Measurements from ENCODE around the gene FES. TPM values are rescaled to one million over a fixed set of nuclear protein-coding genes. Genes with fewer than 3 reads are reported as not detected.

FES gene
- total and polyA plus RNA-seq, 2 of the 13 experiments (the other 11 are each of a cell fraction or from before 2014, with no cell fraction given), result 4.0 to 9.5 TPM

DNA sequence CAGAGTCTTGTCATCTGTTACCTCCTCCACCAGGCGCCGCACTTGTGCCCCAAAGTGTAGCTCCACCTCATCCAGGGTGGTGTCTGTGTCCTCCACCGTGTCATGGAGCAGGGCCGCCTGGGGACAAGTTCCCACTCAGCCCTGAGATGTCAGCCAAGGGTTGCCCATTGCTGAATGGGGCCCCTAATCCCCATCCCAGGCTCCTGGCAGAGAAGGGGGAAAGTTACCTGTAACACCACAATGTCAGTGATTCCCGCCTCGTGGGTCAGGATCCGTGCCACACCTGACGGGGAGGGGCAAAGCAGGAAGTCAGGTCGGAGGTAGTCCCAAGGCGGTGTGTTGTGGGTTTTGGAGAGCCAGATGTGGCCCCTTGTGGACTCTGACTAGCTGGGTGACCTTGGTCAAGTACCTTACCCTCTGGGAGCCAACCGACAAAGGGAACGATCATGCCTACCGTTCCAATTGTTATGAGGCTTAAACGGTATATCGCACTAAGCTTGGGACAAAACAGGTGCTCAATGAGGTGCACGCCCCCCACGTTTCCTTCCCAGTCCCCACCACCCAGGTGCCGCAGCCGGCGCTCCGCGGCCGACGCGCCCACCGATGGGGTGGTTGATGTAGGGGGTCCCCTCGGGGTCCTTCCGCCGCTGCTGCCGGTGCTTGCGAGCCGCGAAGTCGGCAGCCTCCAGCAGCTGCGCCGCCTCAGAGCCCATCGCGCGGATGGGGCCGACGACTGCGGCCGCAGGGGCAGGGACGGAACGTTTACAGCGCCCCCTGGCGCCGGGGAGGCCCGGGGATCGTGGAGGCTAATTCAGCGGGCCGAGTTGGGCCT is 47.7 kb downstream of the FES start, which contains the start of gene HDDC3 (continued):
- TF ChIP-seq, protein P1, sequence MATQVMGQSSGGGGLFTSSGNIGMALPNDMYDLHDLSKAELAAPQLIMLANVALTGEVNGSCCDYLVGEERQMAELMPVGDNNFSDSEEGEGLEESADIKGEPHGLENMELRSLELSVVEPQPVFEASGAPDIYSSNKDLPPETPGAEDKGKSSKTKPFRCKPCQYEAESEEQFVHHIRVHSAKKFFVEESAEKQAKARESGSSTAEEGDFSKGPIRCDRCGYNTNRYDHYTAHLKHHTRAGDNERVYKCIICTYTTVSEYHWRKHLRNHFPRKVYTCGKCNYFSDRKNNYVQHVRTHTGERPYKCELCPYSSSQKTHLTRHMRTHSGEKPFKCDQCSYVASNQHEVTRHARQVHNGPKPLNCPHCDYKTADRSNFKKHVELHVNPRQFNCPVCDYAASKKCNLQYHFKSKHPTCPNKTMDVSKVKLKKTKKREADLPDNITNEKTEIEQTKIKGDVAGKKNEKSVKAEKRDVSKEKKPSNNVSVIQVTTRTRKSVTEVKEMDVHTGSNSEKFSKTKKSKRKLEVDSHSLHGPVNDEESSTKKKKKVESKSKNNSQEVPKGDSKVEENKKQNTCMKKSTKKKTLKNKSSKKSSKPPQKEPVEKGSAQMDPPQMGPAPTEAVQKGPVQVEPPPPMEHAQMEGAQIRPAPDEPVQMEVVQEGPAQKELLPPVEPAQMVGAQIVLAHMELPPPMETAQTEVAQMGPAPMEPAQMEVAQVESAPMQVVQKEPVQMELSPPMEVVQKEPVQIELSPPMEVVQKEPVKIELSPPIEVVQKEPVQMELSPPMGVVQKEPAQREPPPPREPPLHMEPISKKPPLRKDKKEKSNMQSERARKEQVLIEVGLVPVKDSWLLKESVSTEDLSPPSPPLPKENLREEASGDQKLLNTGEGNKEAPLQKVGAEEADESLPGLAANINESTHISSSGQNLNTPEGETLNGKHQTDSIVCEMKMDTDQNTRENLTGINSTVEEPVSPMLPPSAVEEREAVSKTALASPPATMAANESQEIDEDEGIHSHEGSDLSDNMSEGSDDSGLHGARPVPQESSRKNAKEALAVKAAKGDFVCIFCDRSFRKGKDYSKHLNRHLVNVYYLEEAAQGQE (IDR thresholded peaks at IDR 0.05; ENCODE audit: borderline replicate concordance in 1 of 2, low read depth in 1 of 2, low read length in 2 of 2), result no peak; a peak in 1 of 4 replicates
- TF ChIP-seq ZNF569 (CRISPR knock-in tag; IDR thresholded peaks at IDR 0.05; ENCODE audit: borderline replicate concordance), result no peak
- TF ChIP-seq, protein P2, sequence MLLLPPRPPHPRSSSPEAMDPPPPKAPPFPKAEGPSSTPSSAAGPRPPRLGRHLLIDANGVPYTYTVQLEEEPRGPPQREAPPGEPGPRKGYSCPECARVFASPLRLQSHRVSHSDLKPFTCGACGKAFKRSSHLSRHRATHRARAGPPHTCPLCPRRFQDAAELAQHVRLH (CRISPR knock-in tag; IDR thresholded peaks at IDR 0.05; ENCODE audit: borderline replicate concordance, low read depth), result peak; percentile 84
- TF ChIP-seq AGO1 (IDR thresholded peaks at IDR 0.05; ENCODE audit: low read depth, low read length, poor library complexity, severe bottlenecking), result no peak
- no peak for TF ChIP-seq MEIS1 (CRISPR knock-in tag; IDR thresholded peaks at IDR 0.05; ENCODE audit: borderline replicate concordance)
- TF ChIP-seq PHF8 (CRISPR knock-in tag; IDR thresholded peaks at IDR 0.05), result peak; percentile 91
- TF ChIP-seq MED1 (CRISPR knock-in tag; IDR thresholded peaks at IDR 0.05), result peak; percentile 72; the same call in 1 of the 2 replicates
- TF ChIP-seq, protein P3, sequence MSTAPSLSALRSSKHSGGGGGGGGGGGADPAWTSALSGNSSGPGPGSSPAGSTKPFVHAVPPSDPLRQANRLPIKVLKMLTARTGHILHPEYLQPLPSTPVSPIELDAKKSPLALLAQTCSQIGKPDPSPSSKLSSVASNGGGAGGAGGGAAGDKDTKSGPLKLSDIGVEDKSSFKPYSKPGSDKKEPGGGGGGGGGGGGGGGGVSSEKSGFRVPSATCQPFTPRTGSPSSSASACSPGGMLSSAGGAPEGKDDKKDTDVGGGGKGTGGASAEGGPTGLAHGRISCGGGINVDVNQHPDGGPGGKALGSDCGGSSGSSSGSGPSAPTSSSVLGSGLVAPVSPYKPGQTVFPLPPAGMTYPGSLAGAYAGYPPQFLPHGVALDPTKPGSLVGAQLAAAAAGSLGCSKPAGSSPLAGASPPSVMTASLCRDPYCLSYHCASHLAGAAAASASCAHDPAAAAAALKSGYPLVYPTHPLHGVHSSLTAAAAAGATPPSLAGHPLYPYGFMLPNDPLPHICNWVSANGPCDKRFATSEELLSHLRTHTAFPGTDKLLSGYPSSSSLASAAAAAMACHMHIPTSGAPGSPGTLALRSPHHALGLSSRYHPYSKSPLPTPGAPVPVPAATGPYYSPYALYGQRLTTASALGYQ (CRISPR knock-in tag; IDR thresholded peaks at IDR 0.05), result peak; percentile 79
- TF ChIP-seq HNF4G (IDR thresholded peaks at IDR 0.05; ENCODE audit: borderline replicate concordance, low read depth, low read length), result no peak
- TF ChIP-seq HNF4G (CRISPR knock-in tag; IDR thresholded peaks at IDR 0.05; ENCODE audit: borderline replicate concordance, low read depth), result no peak; the same call in 1 of the 2 replicates
- TF ChIP-seq ZNF441 (CRISPR knock-in tag; IDR thresholded peaks at IDR 0.05; ENCODE audit: borderline replicate concordance), result no peak
- TF ChIP-seq, protein P4, sequence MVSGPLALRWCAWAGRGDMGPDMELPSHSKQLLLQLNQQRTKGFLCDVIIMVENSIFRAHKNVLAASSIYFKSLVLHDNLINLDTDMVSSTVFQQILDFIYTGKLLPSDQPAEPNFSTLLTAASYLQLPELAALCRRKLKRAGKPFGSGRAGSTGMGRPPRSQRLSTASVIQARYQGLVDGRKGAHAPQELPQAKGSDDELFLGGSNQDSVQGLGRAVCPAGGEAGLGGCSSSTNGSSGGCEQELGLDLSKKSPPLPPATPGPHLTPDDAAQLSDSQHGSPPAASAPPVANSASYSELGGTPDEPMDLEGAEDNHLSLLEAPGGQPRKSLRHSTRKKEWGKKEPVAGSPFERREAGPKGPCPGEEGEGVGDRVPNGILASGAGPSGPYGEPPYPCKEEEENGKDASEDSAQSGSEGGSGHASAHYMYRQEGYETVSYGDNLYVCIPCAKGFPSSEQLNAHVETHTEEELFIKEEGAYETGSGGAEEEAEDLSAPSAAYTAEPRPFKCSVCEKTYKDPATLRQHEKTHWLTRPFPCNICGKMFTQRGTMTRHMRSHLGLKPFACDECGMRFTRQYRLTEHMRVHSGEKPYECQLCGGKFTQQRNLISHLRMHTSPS (CRISPR knock-in tag; IDR thresholded peaks at IDR 0.05; ENCODE audit: low read depth), result peak; percentile 66; the same call in 1 of the 2 replicates
- TF ChIP-seq ZNF777 (CRISPR knock-in tag; IDR thresholded peaks at IDR 0.05), result peak; percentile 55

Measured in HepG2 (cell line).